ENCODE results near the gene SNAPC1. TPM values are rescaled to one million over a fixed set of nuclear protein-coding genes. Genes with fewer than 3 reads are reported as not detected.
A peak's percentile ranks its signal among the peaks of the same experiment; 100 is the strongest.

Gene SNAPC1, protein sequence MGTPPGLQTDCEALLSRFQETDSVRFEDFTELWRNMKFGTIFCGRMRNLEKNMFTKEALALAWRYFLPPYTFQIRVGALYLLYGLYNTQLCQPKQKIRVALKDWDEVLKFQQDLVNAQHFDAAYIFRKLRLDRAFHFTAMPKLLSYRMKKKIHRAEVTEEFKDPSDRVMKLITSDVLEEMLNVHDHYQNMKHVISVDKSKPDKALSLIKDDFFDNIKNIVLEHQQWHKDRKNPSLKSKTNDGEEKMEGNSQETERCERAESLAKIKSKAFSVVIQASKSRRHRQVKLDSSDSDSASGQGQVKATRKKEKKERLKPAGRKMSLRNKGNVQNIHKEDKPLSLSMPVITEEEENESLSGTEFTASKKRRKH
- 1 to 10 TPM; 8.7 to 9.2 TPM for total RNA-seq

DNA sequence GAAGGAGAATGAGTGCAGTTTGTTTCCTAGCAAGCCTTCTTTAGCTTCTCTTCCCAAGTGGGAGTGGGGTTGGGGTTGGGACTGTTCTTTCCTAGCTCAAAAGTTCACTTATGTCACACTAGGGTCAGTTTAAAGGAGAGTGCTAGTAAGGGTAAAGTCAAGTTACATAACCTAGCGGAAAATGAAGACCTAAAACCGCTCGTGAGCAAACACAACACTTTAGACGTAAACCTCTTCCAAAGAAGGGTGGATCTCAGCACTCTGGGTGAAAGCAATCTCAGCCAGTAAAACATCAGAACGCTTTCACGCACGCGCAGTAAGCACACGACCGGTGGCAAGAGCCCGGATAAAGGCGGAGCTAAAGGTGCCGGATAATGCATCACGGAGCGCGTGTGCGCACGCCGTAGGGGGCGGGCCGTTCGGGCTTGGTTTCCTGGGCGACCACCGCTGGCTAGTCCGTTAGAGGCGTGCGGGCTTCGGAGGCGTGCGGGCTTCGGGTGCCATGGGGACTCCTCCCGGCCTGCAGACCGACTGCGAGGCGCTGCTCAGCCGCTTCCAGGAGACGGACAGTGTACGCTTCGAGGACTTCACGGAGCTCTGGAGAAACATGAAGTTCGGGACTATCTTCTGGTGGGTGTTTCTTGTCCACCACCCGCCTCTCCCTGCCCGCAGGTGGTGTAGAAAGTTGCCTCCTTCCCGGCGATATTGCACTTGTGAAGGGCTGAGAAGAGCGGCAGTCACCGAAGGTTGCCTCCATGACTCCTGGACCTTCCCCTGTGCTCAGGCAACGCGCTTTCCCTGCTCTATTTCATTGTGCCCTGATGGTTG is at the start of gene SNAPC1:
Gene SNAPC1 (plus strand): TSS at position 462 of the 828 bp plus-strand sequence. CDS start 41 bp downstream, at position 503.
- Mint-ChIP-seq H3K9me3 (no peaks in the 10 kb centered on the region), H3K36me3 (ENCODE audit: low read depth) (peaks cover 11% of the 10 kb centered on the region), H3K27me3 (ENCODE audit: low read depth) (no peaks in the 10 kb centered on the region), H3K4me1 (ENCODE audit: low read depth) (peaks cover 40% of the 10 kb centered on the region), H3K27ac (peak within 1 kb of the TSS; percentile 96), H3K4me3 (peak within 1 kb of the TSS; percentile 97)
- intact Hi-C loops (cut with micrococcal nuclease), result loop anchor here (1.0 to 10.0 kb wide), 10 partner anchors 11 to 1670 kb away; partner anchors contain the start of genes PCNX4, SLC38A6 and TRMT5
- CTCF ChIA-PET, result interaction anchor here (0.6 to 2.9 kb wide), 8 partner anchors 10 to 1692 kb away, joined by 3 to 8 read pairs (median 4); no protein-coding TSS in a partner anchor
- peak; percentile 99 for DNase-seq

DNA sequence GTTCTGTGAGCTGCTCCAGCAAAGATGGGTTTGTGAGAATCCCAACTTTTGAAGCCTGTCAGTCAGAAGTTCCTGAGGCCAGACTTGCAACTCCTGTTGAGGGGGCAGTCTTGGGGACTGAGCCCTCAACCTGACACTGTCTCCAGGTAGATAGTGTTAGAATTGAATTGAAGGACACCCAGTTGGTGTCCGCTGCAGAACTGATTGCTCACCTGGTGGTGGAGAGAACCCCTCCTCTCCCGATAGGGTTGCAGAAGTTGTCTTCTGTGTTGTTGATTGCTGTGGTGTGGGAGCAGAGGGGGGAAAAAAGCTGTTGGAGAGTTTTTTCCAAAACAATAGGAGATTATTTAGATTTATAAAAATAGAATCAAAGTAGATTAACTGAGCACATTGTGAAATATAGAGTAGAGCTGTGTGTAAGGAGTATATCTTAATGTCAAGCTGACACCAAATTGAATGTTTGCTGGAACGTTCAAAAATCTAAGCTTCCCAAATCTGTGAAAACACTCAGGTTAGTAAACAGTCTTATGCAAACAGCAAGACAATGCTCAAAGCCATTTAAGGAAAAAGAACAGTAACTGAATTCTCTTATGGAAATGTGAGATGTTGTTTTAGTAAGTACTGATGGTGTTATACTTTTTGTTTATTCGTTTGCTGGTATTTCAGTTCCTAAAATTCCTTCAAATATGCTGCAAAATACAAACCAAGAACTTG is 48.3 kb upstream of the SNAPC1 start:
- Mint-ChIP-seq H3K9me3 (no peaks in the 10 kb centered on the region), H3K27me3 (ENCODE audit: low read depth) (no peaks in the 10 kb centered on the region), H3K36me3 (ENCODE audit: low read depth) (peaks cover 36% of the 10 kb centered on the region), H3K4me3 (peak overlapping the region; percentile 30), H3K4me1 (ENCODE audit: low read depth) (peaks cover 92% of the 10 kb centered on the region), H3K27ac (peak overlapping the region; percentile 16)
- no peak for DNase-seq
- CTCF ChIA-PET, result interaction anchor here (1.0 to 4.0 kb wide), 3 partner anchors 15 to 123 kb away, joined by 3 to 13 read pairs (median 3); no protein-coding TSS in a partner anchor
- intact Hi-C loops (cut with micrococcal nuclease), result loop anchor here (2.0 kb wide), 1 partner anchor 15 kb away; no protein-coding TSS in a partner anchor

DNA sequence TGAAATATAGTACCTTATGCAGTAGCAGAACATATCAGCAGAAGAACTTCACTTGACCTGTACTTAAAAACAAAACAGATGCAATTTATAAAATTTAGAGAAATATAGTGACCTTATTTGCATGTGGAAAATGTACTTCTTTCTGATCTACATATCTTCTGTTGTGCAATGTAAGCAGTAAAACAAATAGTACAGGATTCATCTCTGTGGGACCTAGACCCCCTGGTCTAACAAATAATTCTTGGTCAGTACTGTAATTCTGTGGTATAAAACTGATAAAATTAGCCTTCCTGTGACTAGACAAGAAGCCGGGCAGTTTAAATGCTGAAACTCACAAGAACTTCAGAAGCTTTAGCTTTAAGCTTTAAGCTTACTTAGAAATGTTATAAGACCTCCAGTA is 45.3 kb upstream of the SNAPC1 start:
- intact Hi-C loops (cut with micrococcal nuclease), result no loop called here
- no peaks in the 10 kb centered on the region for H3K27me3 Mint-ChIP-seq (ENCODE audit: low read depth)
- H3K27ac Mint-ChIP-seq, result peak overlapping the region; percentile 32
- H3K36me3 Mint-ChIP-seq (ENCODE audit: low read depth), result peaks cover 44% of the 10 kb centered on the region
- H3K4me1 Mint-ChIP-seq (ENCODE audit: low read depth), result peaks cover 92% of the 10 kb centered on the region
- H3K4me3 Mint-ChIP-seq, result peak overlapping the region; percentile 2
- CTCF ChIA-PET, result interaction anchor here (0.7 to 4.0 kb wide), 4 partner anchors 13 to 241 kb away, joined by 3 to 13 read pairs (median 3); no protein-coding TSS in a partner anchor
- no peak for DNase-seq
- H3K9me3 Mint-ChIP-seq, result no peaks in the 10 kb centered on the region

DNA sequence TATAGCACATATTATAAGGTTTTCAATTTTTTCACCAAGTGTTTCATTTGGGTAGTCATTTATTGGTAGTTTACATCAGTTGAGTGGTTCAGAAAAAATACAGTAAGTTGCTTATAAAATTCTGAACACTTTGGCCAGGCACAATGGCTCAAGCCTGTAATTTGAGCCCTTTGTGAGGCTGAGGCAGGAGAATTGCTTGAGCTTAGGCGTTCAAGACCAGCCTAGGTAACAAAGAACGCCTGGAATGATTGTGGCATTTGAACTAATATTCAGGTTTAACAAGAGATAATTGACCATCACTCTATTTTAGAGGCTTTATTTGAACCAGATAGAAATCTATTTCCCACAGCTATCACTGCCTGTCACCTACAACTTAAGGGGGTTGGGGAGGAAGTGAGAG is 44.2 kb upstream of the SNAPC1 start:
- intact Hi-C loops (cut with micrococcal nuclease), result loop anchor here (2.0 kb wide), 1 partner anchor 13 kb away; no protein-coding TSS in a partner anchor
- peak overlapping the region; percentile 34 for H3K4me3 Mint-ChIP-seq
- DNase-seq, result no peak
- H3K27me3 Mint-ChIP-seq (ENCODE audit: low read depth), result no peaks in the 10 kb centered on the region
- CTCF ChIA-PET, result interaction anchor here (0.7 to 1.0 kb wide), 2 partner anchors 181 to 242 kb away, joined by 3 read pairs; no protein-coding TSS in a partner anchor
- no peak overlapping the region for H3K27ac Mint-ChIP-seq
- H3K4me1 Mint-ChIP-seq (ENCODE audit: low read depth), result peaks cover 88% of the 10 kb centered on the region
- H3K36me3 Mint-ChIP-seq (ENCODE audit: low read depth), result peaks cover 41% of the 10 kb centered on the region
- H3K9me3 Mint-ChIP-seq, result no peaks in the 10 kb centered on the region

DNA sequence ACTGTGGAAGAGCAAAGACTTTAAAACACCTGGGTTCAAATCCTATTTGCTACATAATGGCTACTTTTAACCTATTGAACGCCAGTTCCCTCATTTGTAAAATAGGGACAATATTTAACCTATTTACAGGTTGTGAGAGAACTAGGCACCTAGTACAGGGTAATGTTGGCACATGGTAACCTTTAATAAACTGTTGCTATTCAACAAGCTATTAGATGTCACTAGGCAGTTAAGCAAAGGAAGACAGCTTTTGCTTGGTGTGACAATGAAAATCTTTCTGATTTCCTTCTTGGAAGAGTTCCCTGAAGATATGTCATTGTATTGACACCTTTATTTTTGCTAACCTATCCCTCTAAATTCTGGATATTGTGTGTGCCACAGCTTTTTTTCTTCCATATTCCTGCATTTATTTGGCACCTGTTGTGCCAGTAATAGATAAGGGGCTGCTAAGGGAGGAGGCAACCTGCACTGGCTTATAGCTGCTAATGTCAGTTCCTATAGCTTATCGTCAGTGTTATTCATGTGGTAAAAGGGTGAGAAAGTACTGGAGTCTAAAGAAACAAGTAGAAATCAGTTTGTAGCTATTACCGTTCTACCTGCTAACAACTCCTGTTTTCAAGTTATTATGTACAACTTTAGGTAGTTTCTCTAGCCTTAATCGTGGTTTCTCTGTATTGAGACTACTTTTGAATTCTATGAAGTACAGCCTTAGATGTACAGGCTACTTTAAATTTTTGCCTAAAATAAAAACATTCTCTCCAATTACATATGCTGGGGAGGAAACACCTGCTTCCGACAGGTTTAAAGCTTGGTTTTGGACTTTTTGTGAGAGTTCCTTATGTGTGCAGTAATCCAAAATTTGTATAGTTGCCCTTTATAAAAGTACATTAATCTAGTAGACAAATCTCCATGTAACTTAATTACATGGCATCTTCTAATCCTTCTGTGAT is 42.6 kb upstream of the SNAPC1 start:
- no peaks in the 10 kb centered on the region for H3K9me3 Mint-ChIP-seq
- CTCF ChIA-PET, result interaction anchor here (0.6 to 1.1 kb wide), 5 partner anchors 21 to 255 kb away, joined by 3 to 4 read pairs (median 3); no protein-coding TSS in a partner anchor
- H3K27me3 Mint-ChIP-seq (ENCODE audit: low read depth), result no peaks in the 10 kb centered on the region
- H3K4me1 Mint-ChIP-seq (ENCODE audit: low read depth), result peaks cover 85% of the 10 kb centered on the region
- DNase-seq, result no peak
- H3K4me3 Mint-ChIP-seq, result peak overlapping the region; percentile 46
- H3K36me3 Mint-ChIP-seq (ENCODE audit: low read depth), result peaks cover 46% of the 10 kb centered on the region
- peak overlapping the region; percentile 56 for H3K27ac Mint-ChIP-seq
- intact Hi-C loops (cut with micrococcal nuclease), result loop anchor here (2.0 kb wide), 1 partner anchor 15 kb away; no protein-coding TSS in a partner anchor

DNA sequence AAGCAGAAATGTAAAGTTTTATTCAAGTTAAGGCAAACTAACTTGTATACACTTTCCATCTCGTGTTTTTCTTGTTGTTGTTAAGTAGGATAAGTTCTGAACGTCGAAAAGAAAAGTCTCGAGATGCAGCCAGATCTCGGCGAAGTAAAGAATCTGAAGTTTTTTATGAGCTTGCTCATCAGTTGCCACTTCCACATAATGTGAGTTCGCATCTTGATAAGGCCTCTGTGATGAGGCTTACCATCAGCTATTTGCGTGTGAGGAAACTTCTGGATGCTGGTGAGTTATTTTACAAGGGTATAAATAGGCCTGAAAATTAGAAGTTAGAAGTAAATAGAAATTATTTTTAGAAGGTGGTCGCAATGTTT is 41.9 kb upstream of the SNAPC1 start:
- Mint-ChIP-seq H3K4me3 (peak overlapping the region; percentile 46), H3K4me1 (ENCODE audit: low read depth) (peaks cover 85% of the 10 kb centered on the region), H3K9me3 (no peaks in the 10 kb centered on the region), H3K27me3 (ENCODE audit: low read depth) (no peaks in the 10 kb centered on the region), H3K36me3 (ENCODE audit: low read depth) (peaks cover 48% of the 10 kb centered on the region), H3K27ac (peak overlapping the region; percentile 56)
- intact Hi-C loops (cut with micrococcal nuclease), result no loop called here
- CTCF ChIA-PET, result interaction anchor here (0.6 to 1.4 kb wide), 4 partner anchors 29 to 256 kb away, joined by 3 to 4 read pairs (median 4); no protein-coding TSS in a partner anchor
- DNase-seq, result no peak

DNA sequence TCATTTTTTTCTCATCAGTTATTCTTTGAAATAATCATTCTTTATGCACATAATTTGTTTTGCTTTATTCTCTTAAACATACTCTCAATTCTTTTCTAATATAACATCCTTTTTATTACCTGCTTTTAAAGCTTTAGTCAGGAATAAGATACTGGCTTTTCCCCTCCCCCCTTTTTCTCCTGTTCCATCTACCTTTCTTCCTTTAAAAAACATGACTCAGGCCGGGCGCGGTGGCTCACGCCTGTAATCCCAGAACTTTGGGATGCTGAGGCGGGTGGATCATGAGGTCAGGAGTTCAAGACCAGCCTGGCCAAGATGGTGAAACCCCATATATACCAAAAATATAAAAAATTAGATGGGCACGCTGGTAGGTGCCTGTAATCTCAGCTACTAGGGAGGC is 41.5 kb upstream of the SNAPC1 start:
- Mint-ChIP-seq H3K27ac (peak overlapping the region; percentile 56), H3K4me3 (no peak overlapping the region), H3K4me1 (ENCODE audit: low read depth) (peaks cover 85% of the 10 kb centered on the region), H3K36me3 (ENCODE audit: low read depth) (peaks cover 53% of the 10 kb centered on the region), H3K27me3 (ENCODE audit: low read depth) (no peaks in the 10 kb centered on the region), H3K9me3 (no peaks in the 10 kb centered on the region)
- DNase-seq, result no peak
- CTCF ChIA-PET, result interaction anchor here (0.7 to 1.4 kb wide), 3 partner anchors 18 to 134 kb away, joined by 3 to 4 read pairs (median 4); no protein-coding TSS in a partner anchor
- intact Hi-C loops (cut with micrococcal nuclease), result no loop called here

DNA sequence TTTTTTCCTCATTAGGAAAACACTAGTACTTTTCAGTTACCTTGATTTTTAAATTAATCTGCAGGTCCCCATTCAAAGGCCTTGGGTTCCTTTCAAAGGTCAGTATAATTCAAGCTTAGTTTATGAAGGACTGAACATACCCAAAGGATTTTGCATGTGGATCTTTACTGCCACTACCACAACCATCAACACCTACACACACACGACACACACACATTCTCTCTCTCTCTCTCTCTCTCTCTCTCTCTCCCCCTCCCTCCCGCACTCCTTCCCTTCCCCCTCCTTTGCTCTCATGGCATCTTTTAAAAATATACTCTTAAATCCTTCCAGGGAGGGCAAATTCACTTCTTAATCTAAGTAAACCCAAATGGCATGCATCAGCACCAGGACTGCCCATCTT is 38.1 kb upstream of the SNAPC1 start:
- Mint-ChIP-seq H3K4me1 (ENCODE audit: low read depth) (peaks cover 85% of the 10 kb centered on the region), H3K36me3 (ENCODE audit: low read depth) (peaks cover 80% of the 10 kb centered on the region), H3K9me3 (no peaks in the 10 kb centered on the region), H3K27me3 (ENCODE audit: low read depth) (no peaks in the 10 kb centered on the region), H3K27ac (peak overlapping the region; percentile 72), H3K4me3 (no peak overlapping the region)
- intact Hi-C loops (cut with micrococcal nuclease), result no loop called here
- DNase-seq, result no peak
- CTCF ChIA-PET, result interaction anchor here (0.6 kb wide), 1 partner anchor 188 kb away, joined by 4 read pairs; no protein-coding TSS in a partner anchor

DNA sequence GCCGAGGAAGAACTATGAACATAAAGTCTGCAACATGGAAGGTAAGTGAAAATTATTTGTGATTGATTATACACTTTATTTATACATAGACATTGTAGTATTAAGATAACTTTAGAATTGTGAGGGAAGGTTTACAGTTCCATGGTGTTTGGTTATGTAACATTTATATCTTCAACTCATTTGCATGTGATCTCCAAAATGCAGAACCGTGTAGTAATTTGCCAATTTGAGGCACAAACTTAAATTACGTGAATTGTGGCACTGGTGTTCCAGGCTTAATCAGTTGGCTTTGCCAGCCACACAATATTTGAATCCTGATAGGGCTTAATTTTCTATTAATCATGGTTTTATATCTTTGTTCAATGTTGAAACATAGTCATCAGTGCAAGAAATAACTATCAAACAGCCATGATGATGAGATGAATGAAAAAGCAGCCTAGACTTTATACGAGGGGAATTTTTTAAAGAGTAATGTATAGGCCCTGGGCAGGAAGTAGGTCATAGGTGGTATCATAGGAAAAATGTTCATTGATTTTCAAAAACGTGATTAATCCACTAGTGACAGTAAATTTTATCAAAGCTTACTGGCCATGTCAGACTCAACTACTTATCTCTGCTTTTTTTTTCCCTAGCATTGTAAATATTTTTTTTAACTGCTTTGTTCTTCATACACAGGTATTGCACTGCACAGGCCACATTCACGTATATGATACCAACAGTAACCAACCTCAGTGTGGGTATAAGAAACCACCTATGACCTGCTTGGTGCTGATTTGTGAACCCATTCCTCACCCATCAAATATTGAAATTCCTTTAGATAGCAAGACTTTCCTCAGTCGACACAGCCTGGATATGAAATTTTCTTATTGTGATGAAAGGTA is 35.2 kb upstream of the SNAPC1 start:
- Mint-ChIP-seq H3K4me1 (ENCODE audit: low read depth) (peaks cover 79% of the 10 kb centered on the region), H3K9me3 (no peaks in the 10 kb centered on the region), H3K36me3 (ENCODE audit: low read depth) (peaks cover 82% of the 10 kb centered on the region), H3K27ac (peak overlapping the region; percentile 72), H3K4me3 (peak overlapping the region; percentile 9), H3K27me3 (ENCODE audit: low read depth) (no peaks in the 10 kb centered on the region)
- intact Hi-C loops (cut with micrococcal nuclease), result loop anchor here (2.0 kb wide), 1 partner anchor 56 kb away; no protein-coding TSS in a partner anchor
- CTCF ChIA-PET, result interaction anchor here (1.0 to 1.6 kb wide), 2 partner anchors 131 to 257 kb away, joined by 3 read pairs; no protein-coding TSS in a partner anchor
- DNase-seq, result no peak

Data from activated naive CD4-positive, alpha-beta T cell treated with anti-CD3 and anti-CD28 coated beads for 36 hours (primary cell).